ENCODE results near the gene PRMT5.

PRMT5 gene

GRCh38 chr14:22898302-22899090 lies 30.7 kb downstream of the PRMT5 start:
- FAIRE-seq: no peak
- DNase-seq (ENCODE audit: insufficient read length, low spot score): no peak

GRCh38 chr14:22897357-22897756 lies 31.8 kb downstream of the PRMT5 start:
- no peak for FAIRE-seq
- DNase-seq (ENCODE audit: insufficient read length, low spot score): no peak

- DNase-seq (ENCODE audit: insufficient read length, low spot score): no peak
- no peak for FAIRE-seq
Measured at GRCh38 chr14:22896760-22897159, 32.4 kb downstream of the PRMT5 start.

- FAIRE-seq: no peak
- no peak for DNase-seq (ENCODE audit: insufficient read length, low spot score)
Measured at GRCh38 chr14:22896356-22896755, 32.8 kb downstream of the PRMT5 start.

GRCh38 chr14:22895402-22895801 lies 33.8 kb downstream of the PRMT5 start:
- FAIRE-seq (no peak), DNase-seq (ENCODE audit: insufficient read length, low spot score) (no peak)

GRCh38 chr14:22893706-22894105 lies 35.5 kb downstream of the PRMT5 start:
- no peak for DNase-seq (ENCODE audit: insufficient read length, low spot score)
- FAIRE-seq: no peak

- DNase-seq (ENCODE audit: insufficient read length, low spot score): no peak
- no peak for FAIRE-seq
Measured at GRCh38 chr14:22892488-22892887, 36.7 kb downstream of the PRMT5 start.

- DNase-seq (ENCODE audit: insufficient read length, low spot score): no peak
Measured at GRCh38 chr14:22890416-22890815, 38.8 kb downstream of the PRMT5 start.

GRCh38 chr14:22888662-22889061 lies 40.5 kb downstream of the PRMT5 start:
- FAIRE-seq (peak; percentile 76), DNase-seq (ENCODE audit: insufficient read length, low spot score) (no peak)

More at GRCh38 chr14:22890416-22890815, 38.8 kb downstream of the PRMT5 start:
- FAIRE-seq: no peak

- DNase-seq (ENCODE audit: insufficient read length, low spot score) (peak; percentile 41), FAIRE-seq (peak; percentile 93)
Measured at GRCh38 chr14:22887990-22888378, 41.2 kb downstream of the PRMT5 start.

- FAIRE-seq (peak; percentile 86), DNase-seq (ENCODE audit: insufficient read length, low spot score) (peak; percentile 46)
Measured at GRCh38 chr14:22887260-22887989, 41.8 kb downstream of the PRMT5 start.

- FAIRE-seq: peak; percentile 68
Measured at GRCh38 chr14:22886500-22887259, 42.5 kb downstream of the PRMT5 start.

GRCh38 chr14:22885975-22886374 lies 43.2 kb downstream of the PRMT5 start:
- no peak for FAIRE-seq
- DNase-seq (ENCODE audit: insufficient read length, low spot score): no peak

More at GRCh38 chr14:22886500-22887259, 42.5 kb downstream of the PRMT5 start:
- peak; percentile 77 for DNase-seq (ENCODE audit: insufficient read length, low spot score)

GRCh38 chr14:22884738-22885523 lies 44.2 kb downstream of the PRMT5 start:
- DNase-seq (ENCODE audit: insufficient read length, low spot score) (no peak), FAIRE-seq (no peak)

GRCh38 chr14:22884076-22884737 lies 45.0 kb downstream of the PRMT5 start:
- no peak for DNase-seq (ENCODE audit: insufficient read length, low spot score)
- FAIRE-seq: no peak

GRCh38 chr14:22883173-22883976 lies 45.8 kb downstream of the PRMT5 start, which contains the start of gene REM2:
Gene REM2, plus strand, starts transcription at chr14:22883222. Its CDS starts 66 bp downstream, at chr14:22883288.
- FAIRE-seq (no peak), DNase-seq (ENCODE audit: insufficient read length, low spot score) (no peak)

- FAIRE-seq: no peak
- DNase-seq (ENCODE audit: insufficient read length, low spot score): no peak
Measured at GRCh38 chr14:22882529-22883172, 46.5 kb downstream of the PRMT5 start.

GRCh38 chr14:22882064-22882463 lies 47.1 kb downstream of the PRMT5 start:
- DNase-seq (ENCODE audit: insufficient read length, low spot score): no peak
- no peak for FAIRE-seq
